Adrenal gland (tissue), 5 donors: ENCODE results near the gene EYA3.

Source experiments
- POLR2A ChIP-seq, 2 donors: fragments of 450-650 bp; IDR thresholded peaks; one replicate each; pipeline ENCODE4 v1.6.1; 2017; ENCODE audit warnings: antibody characterized with exemption in 2 of 2, mild to moderate bottlenecking in 2 of 2, moderate library complexity in 1 of 2
- TF ChIP-seq, protein P1 (sequence below), 6 experiments: fragments of 450-650 bp in 4 of 6; fragments of 200-600 bp in 2 of 6; sonication (generic) in 1 of 6; IDR thresholded peaks; 1 replicate in 5 of 6; 2 replicates in 1 of 6; pipeline versions ENCODE4 v1.5.1 to v1.8.0; 2016 to 2021; ENCODE audit warnings: antibody characterized with exemption in 6 of 6, mild to moderate bottlenecking in 2 of 6, moderate library complexity in 1 of 6
- donor health status: DM: no; HTN: no; CAD: no.

DNA sequence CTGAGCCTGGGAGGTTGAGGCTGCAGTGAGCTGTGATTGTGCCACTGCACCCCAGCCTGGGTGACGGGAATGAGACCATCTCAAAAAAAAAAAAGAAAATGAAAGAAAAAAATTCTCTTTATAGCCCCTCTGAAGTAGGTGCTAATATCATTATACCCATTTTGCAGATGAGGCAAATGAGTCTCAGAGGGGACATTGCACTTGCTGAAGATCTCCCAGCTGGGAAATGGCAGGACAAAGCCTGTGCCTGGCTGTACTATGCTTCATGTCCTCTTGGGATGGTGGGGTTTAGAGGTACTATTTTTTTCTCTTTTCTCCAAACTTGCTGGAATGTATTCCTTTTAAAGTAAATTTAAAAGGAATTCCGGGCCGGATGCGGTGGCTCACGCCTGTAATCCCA, 152.0 kb downstream of the EYA3 start:
- no peak for TF ChIP-seq POLR2A (IDR thresholded peaks at IDR 0.05)
- TF ChIP-seq, protein P1, sequence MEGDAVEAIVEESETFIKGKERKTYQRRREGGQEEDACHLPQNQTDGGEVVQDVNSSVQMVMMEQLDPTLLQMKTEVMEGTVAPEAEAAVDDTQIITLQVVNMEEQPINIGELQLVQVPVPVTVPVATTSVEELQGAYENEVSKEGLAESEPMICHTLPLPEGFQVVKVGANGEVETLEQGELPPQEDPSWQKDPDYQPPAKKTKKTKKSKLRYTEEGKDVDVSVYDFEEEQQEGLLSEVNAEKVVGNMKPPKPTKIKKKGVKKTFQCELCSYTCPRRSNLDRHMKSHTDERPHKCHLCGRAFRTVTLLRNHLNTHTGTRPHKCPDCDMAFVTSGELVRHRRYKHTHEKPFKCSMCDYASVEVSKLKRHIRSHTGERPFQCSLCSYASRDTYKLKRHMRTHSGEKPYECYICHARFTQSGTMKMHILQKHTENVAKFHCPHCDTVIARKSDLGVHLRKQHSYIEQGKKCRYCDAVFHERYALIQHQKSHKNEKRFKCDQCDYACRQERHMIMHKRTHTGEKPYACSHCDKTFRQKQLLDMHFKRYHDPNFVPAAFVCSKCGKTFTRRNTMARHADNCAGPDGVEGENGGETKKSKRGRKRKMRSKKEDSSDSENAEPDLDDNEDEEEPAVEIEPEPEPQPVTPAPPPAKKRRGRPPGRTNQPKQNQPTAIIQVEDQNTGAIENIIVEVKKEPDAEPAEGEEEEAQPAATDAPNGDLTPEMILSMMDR (IDR thresholded peaks at IDR 0.05), result no peak
